Omental fat pad (tissue), 4 donors: ENCODE data around the gene NELL1. TPM values are rescaled to one million over a fixed set of nuclear protein-coding genes. Genes with fewer than 3 reads are reported as not detected.

ENCODE experiments used
- ATAC-seq: fragments of 150-250 bp; one replicate; pipeline ENCODE4 v1.9.1; 2016; ENCODE audit warnings: mild to moderate bottlenecking, moderate library complexity; ENCODE audit not compliant: low FRiP score
- DNase-seq: peaks from one replicate; pipeline ENCODE4 v3.0.0-alpha.2; 2019; ENCODE audit warnings: low spot score
- total RNA-seq, 4 donors: library from RNA; depleted of rRNA; stranded (reverse); fragments of >200 nt; gene quantifications; one replicate each; pipeline ENCODE4 v1.1.0, GENCODE V29; 2016
- TF ChIP-seq, protein P1 (sequence below), 3 donors: fragments of 450-650 bp; IDR thresholded peaks; one replicate each; pipeline ENCODE4 v1.5.1; 2016 to 2017; ENCODE audit warnings: antibody characterized with exemption in 3 of 3, mild to moderate bottlenecking in 3 of 3, moderate library complexity in 2 of 3

The NELL1 gene
- total RNA-seq, 4 donors from 2014 or later, result 0.48 to 1.3 TPM; not detected in 2

DNA sequence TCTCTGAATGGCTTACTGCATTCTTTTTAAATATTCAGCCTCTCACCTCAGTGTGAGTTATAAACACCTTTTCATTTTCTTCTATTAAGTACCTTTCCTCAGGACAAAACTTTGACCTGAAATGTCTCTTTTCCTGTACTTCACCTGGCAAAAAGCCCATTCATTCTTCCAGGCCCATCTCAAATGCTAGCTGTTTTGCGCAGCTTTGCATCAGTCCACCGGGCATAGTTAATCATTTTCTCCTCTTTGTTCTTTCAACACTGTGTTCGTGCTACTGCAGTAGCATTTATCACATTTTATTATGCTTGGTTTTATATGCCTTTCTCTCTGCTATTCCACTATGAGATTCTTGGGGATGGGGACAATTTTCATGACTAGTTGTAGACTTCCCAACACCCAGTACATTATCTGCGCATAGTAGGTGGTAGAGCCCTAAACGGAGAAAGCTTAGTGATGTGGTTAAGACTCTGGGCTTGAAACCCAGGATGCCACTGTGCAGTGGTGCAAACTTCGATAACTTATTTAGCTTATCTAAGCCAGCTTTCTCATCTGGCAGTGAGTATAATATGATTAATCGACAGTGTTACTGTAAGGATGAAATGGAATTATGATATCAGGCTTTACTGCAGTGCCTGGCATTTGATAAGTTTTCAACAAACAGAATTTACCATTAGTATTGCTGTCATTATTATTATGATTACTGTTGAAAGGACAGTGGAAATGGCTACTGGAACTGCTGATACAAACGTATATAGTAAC is 695.7 kb downstream of the NELL1 start:
- no peak for DNase-seq

DNA sequence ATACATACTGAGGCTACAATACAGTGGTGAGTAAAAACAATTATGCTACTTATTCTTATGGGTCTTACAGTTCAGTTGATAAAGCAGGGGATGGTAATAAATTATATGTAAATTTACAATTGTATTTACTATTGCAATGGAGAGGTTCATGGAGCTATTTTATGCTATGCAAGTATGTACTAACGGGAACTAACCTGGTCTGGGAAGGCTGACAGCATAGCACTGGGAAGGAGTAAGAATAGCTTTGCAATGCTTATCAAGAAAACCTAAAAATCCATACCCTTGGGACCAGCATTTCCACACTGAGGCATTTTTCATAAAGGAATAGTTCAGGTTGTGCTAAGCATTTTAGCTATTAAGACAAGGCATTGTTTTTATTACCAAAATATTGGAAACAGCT is 700.6 kb downstream of the NELL1 start:
- no peak for ATAC-seq
- TF ChIP-seq, protein P1, sequence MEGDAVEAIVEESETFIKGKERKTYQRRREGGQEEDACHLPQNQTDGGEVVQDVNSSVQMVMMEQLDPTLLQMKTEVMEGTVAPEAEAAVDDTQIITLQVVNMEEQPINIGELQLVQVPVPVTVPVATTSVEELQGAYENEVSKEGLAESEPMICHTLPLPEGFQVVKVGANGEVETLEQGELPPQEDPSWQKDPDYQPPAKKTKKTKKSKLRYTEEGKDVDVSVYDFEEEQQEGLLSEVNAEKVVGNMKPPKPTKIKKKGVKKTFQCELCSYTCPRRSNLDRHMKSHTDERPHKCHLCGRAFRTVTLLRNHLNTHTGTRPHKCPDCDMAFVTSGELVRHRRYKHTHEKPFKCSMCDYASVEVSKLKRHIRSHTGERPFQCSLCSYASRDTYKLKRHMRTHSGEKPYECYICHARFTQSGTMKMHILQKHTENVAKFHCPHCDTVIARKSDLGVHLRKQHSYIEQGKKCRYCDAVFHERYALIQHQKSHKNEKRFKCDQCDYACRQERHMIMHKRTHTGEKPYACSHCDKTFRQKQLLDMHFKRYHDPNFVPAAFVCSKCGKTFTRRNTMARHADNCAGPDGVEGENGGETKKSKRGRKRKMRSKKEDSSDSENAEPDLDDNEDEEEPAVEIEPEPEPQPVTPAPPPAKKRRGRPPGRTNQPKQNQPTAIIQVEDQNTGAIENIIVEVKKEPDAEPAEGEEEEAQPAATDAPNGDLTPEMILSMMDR (IDR thresholded peaks at IDR 0.05), result no peak
- DNase-seq, result no peak

More for the DNA sequence above, 695.7 kb downstream of the NELL1 start:
- TF ChIP-seq, protein P1 (IDR thresholded peaks at IDR 0.05), result no peak
- ATAC-seq, result no peak

DNA sequence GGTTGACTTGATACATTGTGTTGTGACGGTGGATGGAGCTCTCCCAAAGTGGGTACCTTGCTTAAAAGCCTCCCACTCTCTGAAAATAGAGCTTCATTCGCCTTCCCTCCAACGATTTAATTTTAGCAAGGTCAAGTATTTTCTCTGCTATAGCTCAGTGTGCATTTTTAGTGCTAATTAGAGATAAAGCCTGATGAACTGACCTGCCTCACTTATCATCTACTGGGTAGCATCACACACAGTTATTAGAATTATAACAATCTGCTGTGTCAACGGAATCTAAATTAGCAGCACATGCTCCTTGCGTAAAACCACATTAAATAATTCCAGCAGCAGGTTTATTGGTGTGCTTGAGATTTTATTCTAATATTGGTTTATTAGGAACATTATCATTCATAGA is 701.7 kb downstream of the NELL1 start:
- TF ChIP-seq, protein P1 (IDR thresholded peaks at IDR 0.05), result no peak
- DNase-seq (no peak), ATAC-seq (no peak)

DNA sequence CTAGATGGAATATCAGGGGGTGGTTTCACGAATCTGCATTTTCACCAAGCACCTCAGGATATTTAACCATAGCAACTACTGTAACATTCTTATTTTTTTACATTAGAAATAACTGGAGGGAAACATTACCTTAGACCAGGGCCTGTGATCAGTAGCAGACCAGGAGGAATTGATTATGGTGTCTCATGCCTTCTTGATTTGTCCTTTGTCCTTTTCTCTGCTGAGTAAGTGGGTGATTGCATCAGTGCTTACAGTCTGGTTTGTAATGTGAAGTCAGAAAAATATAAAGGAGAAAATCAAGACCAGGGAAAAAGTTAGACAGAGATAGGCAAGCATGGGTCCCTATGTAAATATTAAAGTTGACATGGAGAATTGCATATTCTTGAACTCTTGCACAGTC is 703.3 kb downstream of the NELL1 start:
- no peak for DNase-seq
- TF ChIP-seq, protein P1 (IDR thresholded peaks at IDR 0.05), result no peak
- ATAC-seq, result no peak

DNA sequence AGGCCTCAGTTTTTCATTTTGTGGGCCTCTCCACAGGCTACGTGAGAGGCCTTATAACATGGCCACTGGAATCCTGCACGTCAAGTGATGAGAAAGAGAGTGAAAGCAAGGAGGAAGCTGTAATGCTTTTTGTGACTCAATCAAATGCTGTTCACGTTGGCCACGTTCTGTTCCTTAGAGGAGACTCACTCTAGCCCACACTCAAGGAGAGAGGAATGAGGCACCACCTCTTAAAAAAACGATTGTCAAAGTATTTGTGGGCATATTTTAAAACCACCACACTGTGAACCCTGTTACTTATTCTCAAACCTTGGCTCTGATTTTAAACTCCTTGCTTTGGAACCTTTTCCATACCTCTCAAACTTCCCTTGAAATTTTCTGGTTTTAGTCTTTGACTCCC is 705.0 kb downstream of the NELL1 start:
- no peak for ATAC-seq
- no peak for DNase-seq
- TF ChIP-seq, protein P1 (IDR thresholded peaks at IDR 0.05), result no peak

DNA sequence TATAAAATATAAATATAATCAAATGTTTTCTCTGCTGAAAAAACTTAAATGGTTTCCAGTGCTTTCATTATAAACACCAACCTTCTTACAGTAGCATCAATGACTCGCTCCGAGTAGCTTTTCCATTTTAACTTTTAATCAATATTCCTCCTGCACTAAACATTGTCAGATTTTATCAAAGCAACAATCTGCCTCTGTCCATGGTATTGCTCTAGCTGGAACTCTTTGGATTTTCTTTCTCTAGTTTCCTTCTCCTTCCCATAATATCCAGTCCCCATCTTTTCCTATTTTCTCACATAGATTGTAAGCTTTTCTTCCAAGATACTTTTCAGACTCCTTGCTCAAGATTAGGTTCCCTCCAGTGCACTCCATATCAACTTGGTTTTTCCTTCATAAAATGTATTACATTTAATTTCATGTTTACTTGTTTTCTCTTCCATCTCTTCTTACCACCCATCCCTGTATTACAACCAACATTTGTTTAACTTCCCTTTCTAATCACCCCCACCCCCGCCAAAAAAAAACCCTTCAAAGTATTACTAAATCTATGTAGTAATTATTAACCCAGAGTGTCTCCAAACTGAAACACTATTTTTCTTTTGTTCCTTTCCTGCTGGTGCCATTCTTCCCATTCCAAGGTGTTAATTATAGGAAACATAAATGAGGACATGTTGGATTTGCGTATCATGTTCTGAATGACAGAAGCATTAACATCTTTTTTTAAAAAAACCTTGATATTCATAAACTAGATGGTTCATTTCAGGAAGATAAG is 716.5 kb downstream of the NELL1 start:
- ATAC-seq, result no peak
- TF ChIP-seq, protein P1 (IDR thresholded peaks at IDR 0.05), result no peak
- DNase-seq, result no peak
